GM04503 (cell line): ENCODE results near the gene KRT84.
A peak's percentile ranks its signal among the peaks of the same experiment; 100 is the strongest.

Experiments
- DNase-seq: peaks from one replicate; pipeline ENCODE4 v3.0.0-alpha.2; 2012; ENCODE audit warnings: low read depth

Gene KRT84

DNA sequence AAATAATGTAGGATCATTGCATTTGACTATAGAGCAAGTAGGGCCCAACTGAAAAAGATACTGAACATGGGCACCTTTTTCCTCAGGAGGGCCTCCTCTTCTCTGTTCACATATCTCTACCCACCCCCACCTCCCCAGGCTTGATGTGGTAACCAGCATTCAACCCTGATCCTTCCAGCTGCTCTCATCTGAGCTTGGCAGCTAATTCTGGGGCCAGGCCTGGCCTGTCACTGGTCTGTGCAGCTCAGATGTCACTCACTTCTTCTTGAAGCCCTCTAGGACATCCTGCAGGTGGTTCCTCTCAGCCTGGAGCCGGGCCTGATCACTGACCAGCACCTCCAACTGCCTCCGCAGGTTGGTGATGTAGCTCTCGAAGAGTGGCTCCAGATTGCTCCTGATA lies 2.1 kb downstream of the KRT84 start:
- DNase-seq, result no peak

DNA sequence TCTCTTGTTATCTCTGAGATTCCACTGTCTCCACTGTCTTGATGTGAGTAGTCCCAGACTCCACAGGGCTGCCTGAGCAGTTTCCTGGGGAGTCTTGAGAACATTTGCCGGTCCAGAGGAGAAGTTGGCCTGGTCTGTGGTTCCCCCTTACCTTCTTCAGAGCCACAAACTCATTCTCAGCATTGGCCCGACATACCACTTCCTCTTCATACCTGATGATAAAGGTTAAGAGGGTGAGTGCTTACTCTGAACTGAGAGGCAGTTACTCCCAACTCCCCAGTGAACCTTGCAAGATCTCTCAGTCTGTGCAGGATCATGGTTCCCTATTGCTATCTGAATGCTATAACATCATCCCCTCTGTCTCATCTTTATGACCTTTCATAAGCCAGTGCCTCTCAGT lies 2.6 kb downstream of the KRT84 start:
- DNase-seq, result no peak

DNA sequence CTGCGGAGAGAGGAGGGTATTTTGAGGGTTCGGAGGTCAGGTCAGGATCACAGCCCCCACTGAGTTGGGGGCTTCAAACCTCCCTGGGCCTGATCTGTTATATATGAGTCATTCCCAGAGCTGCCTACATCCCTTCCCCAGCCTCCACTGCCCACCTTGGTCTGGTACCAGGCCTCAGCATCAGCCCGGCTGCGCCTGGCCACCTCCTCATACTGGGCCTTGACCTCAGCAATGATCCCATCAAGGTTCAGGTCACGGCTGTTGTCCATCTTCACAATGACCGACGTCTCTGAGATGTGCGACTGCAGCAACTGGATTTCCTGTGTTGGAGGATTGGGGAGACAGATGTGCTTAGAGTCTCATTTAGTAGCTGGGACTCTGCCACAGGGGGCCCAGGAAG lies 4.2 kb downstream of the KRT84 start:
- DNase-seq, result no peak

- no peak for DNase-seq
Measured at GRCh38 chr12:52380271-52380694, 5.2 kb downstream of the KRT84 start.

GRCh38 chr12:52379536-52379935 lies 5.9 kb downstream of the KRT84 start:
- DNase-seq, result no peak

DNA sequence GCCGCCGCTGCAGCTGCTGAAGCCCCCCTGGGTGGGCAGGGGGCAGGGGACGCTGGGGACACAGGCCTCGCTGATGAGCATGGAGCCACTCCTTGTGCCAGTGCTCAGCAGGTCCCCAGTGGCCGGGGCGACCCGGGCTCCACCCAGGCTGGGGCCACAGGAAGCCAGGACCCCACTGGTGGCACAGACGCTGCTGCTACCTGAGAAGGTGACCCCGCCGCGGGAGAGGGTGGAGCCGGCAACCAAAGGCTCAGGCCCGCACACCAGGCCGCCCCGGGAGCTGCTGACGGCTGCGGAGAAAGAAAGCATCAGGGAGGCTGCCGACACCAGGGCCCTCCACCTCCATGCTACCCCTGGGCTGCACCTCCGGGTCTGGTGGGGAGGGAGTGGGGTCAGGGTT lies 7.4 kb downstream of the KRT84 start:
- DNase-seq, result no peak

- DNase-seq, result no peak
Measured at GRCh38 chr12:52377266-52377665, 8.2 kb downstream of the KRT84 start.

- DNase-seq, result peak; percentile 36
Measured at GRCh38 chr12:52372216-52373154, 13.0 kb downstream of the KRT84 start.

GRCh38 chr12:52371716-52372115 lies 13.7 kb downstream of the KRT84 start:
- no peak for DNase-seq

DNA sequence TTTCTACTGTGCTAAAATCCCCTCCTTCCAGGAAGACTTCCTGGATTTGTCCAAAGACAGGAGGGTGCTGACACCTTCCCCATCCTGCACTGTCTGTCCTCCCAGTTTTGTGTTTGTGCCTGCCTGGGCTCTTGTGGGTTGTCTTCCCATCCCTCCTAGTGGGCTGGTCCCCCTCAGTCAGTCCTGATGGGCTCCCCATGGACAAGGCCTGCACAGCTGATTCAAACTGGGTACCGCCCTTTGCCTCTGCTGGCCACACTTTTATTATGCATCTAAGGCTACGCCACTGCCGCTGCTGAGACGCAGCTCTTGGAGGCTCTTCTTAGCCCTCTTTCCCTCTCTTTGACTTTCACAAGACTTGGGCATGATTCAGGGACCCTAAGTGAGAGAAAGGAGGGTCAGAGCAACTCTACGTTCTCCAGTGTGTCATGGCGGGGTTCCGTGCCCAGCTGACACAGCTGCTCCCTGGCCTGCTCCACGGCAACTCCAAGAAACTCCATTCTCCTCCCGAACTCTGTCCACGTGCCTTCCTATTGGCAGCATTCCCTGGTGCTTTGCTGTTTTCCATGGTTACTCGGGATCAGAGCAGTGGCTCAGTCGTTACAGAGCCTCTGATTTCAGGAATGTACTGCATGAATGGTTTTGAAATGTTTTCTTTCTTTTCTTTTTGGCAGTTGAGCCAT lies 14.4 kb downstream of the KRT84 start:
- DNase-seq, result peak; percentile 70

DNA sequence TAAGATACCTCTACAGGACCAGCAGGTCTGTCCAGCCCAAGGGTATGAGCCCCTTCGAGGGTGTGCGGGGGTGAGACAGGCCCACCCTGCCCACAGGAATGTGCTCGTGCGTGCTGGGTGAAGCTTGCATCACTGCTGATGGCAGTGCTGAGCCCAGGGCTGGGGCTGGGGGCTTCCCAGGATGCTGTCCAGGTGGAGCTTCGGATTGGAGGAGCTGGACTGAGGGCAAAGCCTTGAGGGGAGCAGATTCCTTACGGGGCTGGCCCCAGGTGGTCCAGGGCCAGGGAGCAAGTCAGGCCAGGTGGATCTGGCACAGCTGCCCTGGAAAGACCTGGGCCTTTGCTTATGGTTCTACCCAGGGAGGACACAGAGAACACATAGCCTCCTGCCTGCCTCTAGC lies 15.6 kb downstream of the KRT84 start:
- no peak for DNase-seq

DNA sequence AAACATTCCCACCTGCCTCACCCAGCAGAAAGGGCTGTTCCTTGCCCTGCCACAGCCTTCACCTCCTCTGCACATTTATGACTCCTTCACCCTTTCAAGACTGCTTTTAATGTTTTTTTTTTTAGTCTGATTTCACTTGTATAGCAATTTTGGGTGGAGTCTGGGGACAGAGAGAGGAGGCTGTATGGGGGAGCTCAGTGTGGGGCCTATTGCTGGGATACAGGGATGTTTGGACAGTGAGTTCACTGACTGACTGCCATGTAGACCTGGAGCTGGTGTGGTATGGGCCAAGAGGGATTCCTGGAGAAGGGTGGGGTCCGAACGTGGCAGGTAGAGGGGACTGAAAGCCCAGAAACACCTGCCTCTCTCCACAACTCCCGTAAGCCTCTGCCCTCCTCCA lies 16.2 kb downstream of the KRT84 start:
- DNase-seq, result no peak

- no peak for DNase-seq
Measured at GRCh38 chr12:52368508-52368907, 16.9 kb downstream of the KRT84 start.

- DNase-seq, result no peak
Measured at GRCh38 chr12:52367876-52368275, 17.6 kb downstream of the KRT84 start.

GRCh38 chr12:52366738-52367485 lies 18.5 kb downstream of the KRT84 start, which contains the start of gene KRT85:
KRT85 (minus strand) TSS chr12:52367481; CDS start chr12:52367405, 76 bp downstream.
- DNase-seq, result no peak

GRCh38 chr12:52364901-52365489 lies 20.5 kb downstream of the KRT84 start:
- DNase-seq, result no peak

DNA sequence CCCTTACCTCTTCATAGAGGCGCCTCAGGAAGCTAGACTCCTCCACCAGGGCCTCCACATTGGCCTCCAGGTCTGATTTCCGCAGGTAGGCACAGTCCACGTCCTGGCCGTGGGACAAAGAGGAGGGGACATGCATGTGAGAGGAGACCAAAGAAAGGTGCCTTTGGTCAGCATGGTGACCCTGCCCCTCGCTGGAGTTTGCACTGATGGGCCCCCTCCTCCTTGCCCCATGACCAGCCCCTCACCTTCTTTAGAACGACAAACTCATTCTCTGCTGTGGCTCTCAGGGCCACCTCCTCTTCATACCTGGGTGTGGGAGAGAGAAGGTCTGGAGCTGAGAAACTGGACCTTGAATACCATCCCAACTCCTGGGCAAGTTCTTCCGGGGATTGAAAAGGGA lies 21.4 kb downstream of the KRT84 start:
- DNase-seq, result no peak

DNA sequence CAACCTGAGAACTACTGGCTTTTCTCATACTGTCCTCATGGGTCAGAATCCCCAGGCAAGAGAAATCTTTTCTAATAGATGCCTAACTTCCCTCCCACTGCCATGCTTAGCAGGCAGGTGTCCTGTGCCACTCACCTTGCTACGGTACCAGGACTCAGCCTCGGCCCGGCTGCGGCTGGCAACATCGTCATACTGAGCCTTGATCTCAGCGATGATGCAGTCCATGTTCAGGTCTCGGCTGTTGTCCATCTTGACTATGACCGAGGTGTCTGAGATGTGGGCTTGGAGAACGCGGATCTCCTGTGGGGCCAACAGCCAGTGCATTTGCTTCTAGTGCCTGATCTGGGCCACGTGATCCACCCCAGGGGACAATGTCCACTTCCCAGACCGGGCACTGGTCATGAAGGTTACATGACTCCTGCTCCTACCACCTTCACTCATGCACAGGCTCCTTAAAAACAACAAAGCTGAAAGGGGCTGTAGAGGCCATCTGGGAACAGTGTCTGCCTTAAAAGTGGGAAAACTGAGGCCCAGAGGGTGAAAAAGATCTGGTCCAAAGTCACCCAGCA lies 22.3 kb downstream of the KRT84 start:
- no peak for DNase-seq

GRCh38 chr12:52362118-52362726 lies 23.2 kb downstream of the KRT84 start:
- DNase-seq, result no peak

- no peak for DNase-seq
Measured at GRCh38 chr12:52361553-52361952, 23.9 kb downstream of the KRT84 start.

GRCh38 chr12:52360663-52361271 lies 24.7 kb downstream of the KRT84 start:
- DNase-seq, result no peak
